Fibroblast of lung (primary cell): ENCODE results near the gene SLC6A8. TPM values are rescaled to one million over a fixed set of nuclear protein-coding genes. Genes with fewer than 3 reads are reported as not detected.
"Not testable (repeated sequence)": the region's sequence is repeated elsewhere in the genome, so short reads cannot be mapped to it uniquely, and the experiment has no call there.

Source experiments
- DNase-seq, 2 donors: peaks; one replicate each; pipeline versions ENCODE4 v3.0.0 to v3.0.0-alpha.2; 2010; ENCODE audit warnings: low read depth in 2 of 2
- H2AFZ ChIP-seq: 2 replicates; pipeline ENCODE4 v1.5.1; 2012; ENCODE audit warnings: low read length, control low read depth, inconsistent platforms
- H3K27ac ChIP-seq: 2 replicates; pipeline ENCODE4 v1.5.1; 2011; ENCODE audit warnings: low read length, control low read depth; ENCODE audit not compliant: insufficient read depth
- H3K27me3 ChIP-seq: 2 replicates; pipeline ENCODE4 v1.5.1; 2011; ENCODE audit warnings: mild to moderate bottlenecking, low read length; ENCODE audit not compliant: control insufficient read depth, insufficient read depth
- H3K36me3 ChIP-seq: 2 replicates; pipeline ENCODE4 v1.5.1; 2011; ENCODE audit warnings: low read length; ENCODE audit not compliant: control insufficient read depth, insufficient read depth
- H3K4me1 ChIP-seq: 2 replicates; pipeline ENCODE4 v1.5.1; 2011; ENCODE audit warnings: low read length; ENCODE audit not compliant: control insufficient read depth, insufficient read depth; ENCODE audit errors: extremely low read depth
- H3K4me2 ChIP-seq: 2 replicates; pipeline ENCODE4 v1.5.1; 2011; ENCODE audit warnings: low read length, control low read depth; ENCODE audit not compliant: insufficient read depth; ENCODE audit errors: extremely low read depth
- H3K4me3 ChIP-seq, 4 experiments: fragments of 200-600 bp in 1 of 4; sonication (generic) in 1 of 4; replicated peaks in 1 of 4; 2 replicates each; pipeline ENCODE4 v1.5.1; 2011 to 2016; ENCODE audit warnings: low read length in 4 of 4, low read depth in 3 of 4, mild to moderate bottlenecking in 3 of 4, control low read depth in 2 of 4, inconsistent platforms in 1 of 4, mixed read lengths in 1 of 4; ENCODE audit not compliant: insufficient read depth in 1 of 4; ENCODE audit errors: control extremely low read depth in 1 of 4
- H3K79me2 ChIP-seq: 2 replicates; pipeline ENCODE4 v1.5.1; 2012; ENCODE audit warnings: mild to moderate bottlenecking, low read length, inconsistent platforms; ENCODE audit not compliant: control insufficient read depth, insufficient read depth
- H3K9ac ChIP-seq: 2 replicates; pipeline ENCODE4 v1.5.1; 2011; ENCODE audit warnings: mild to moderate bottlenecking, low read length, control low read depth; ENCODE audit not compliant: insufficient read depth
- H3K9me3 ChIP-seq: 2 replicates; pipeline ENCODE4 v1.5.1; 2012; ENCODE audit warnings: low read depth, low read length; ENCODE audit not compliant: control insufficient read depth, insufficient read depth
- H4K20me1 ChIP-seq: 2 replicates; pipeline ENCODE4 v1.5.1; 2011; ENCODE audit warnings: low read length; ENCODE audit not compliant: control insufficient read depth, insufficient read depth; ENCODE audit errors: extremely low read depth
- CTCF ChIP-seq, 2 donors: IDR thresholded peaks in 1 of 2; conservative IDR thresholded peaks in 1 of 2; 1 replicate in 1 of 2; 2 replicates in 1 of 2; pipeline ENCODE4 v1.5.1; 2011 to 2012; ENCODE audit warnings: low read length in 2 of 2, control low read depth in 1 of 2, inconsistent platforms in 1 of 2, low read depth in 1 of 2, mild to moderate bottlenecking in 1 of 2
- EZH2 ChIP-seq: IDR thresholded peaks from 2 replicates; pipeline ENCODE4 v1.5.1; 2012; ENCODE audit warnings: low read length, control low read depth, mild to moderate bottlenecking; ENCODE audit errors: missing control alignments
- polyA plus RNA-seq, 2 donors: library from polyadenylated mRNA; depleted of rRNA in 1 of 2; stranded (reverse) in 1 of 2; unstranded in 1 of 2; fragments of >200 nt; gene quantifications; 2 replicates each; pipeline ENCODE4 v1.2.1, GENCODE V29; 2011 to 2012; ENCODE audit warnings: missing spikeins in 1 of 2
- total RNA-seq: library from RNA; depleted of rRNA; stranded (reverse); fragments of >200 nt; gene quantifications from 2 replicates; pipeline ENCODE4 v1.2.1, GENCODE V29; 2014

The SLC6A8 gene
- total and polyA plus RNA-seq, 2 donors (not counting 1 experiment from before 2014, with no cell fraction given), result 7.7 to 11.1 TPM

- Histone ChIP-seq H3K4me3 (peak overlapping the region in 1 of 4 experiments; percentile 38), H2AFZ (no peak overlapping the region), H3K9ac (no peak overlapping the region), H3K27me3 (no peaks in the 10 kb centered on the region), H3K79me2 (peaks cover 9% of the 10 kb centered on the region), H3K36me3 (no peaks in the 10 kb centered on the region), H3K27ac (peak overlapping the region; percentile 71), H3K4me1 (peaks cover 10% of the 10 kb centered on the region), H4K20me1 (no peaks in the 10 kb centered on the region), H3K4me2 (peak overlapping the region; percentile 64), H3K9me3 (no peaks in the 10 kb centered on the region)
- TF ChIP-seq CTCF (conservative IDR thresholded peaks at IDR 0.05 in 1 of 2, IDR thresholded peaks at IDR 0.05 in 1 of 2; ENCODE audit: low read depth in 1 of 2, low read length in 2 of 2) (no peak), EZH2 (no peak)
- DNase-seq, result peak; percentile 22 to 24
Measured at GRCh38 chrX:153727123-153727931, 39.6 kb downstream of the SLC6A8 start.

- no peak overlapping the region for H2AFZ ChIP-seq
- no peak for DNase-seq
- TF ChIP-seq EZH2 (no peak), CTCF (conservative IDR thresholded peaks at IDR 0.05 in 1 of 2, IDR thresholded peaks at IDR 0.05 in 1 of 2; ENCODE audit: low read depth in 1 of 2, low read length in 2 of 2) (no peak)
- peaks cover 2% of the 10 kb centered on the region for H3K79me2 ChIP-seq
- H3K9ac ChIP-seq, result no peak overlapping the region
- no peak overlapping the region for H3K4me2 ChIP-seq
- H3K27me3 ChIP-seq, result no peaks in the 10 kb centered on the region
- no peaks in the 10 kb centered on the region for H4K20me1 ChIP-seq
- H3K9me3 ChIP-seq, result no peaks in the 10 kb centered on the region
- no peak overlapping the region for H3K4me3 ChIP-seq
- H3K36me3 ChIP-seq, result no peaks in the 10 kb centered on the region
- H3K27ac ChIP-seq, result no peak overlapping the region
- peaks cover 10% of the 10 kb centered on the region for H3K4me1 ChIP-seq
Measured at GRCh38 chrX:153728095-153728494, 40.4 kb downstream of the SLC6A8 start.

- H3K27me3 ChIP-seq, result no peaks in the 10 kb centered on the region
- no peak overlapping the region for H3K4me3 ChIP-seq
- DNase-seq, result no peak
- H3K79me2 ChIP-seq, result no peaks in the 10 kb centered on the region
- H3K4me1 ChIP-seq, result peaks cover 10% of the 10 kb centered on the region
- H3K9me3 ChIP-seq, result no peaks in the 10 kb centered on the region
- TF ChIP-seq EZH2, result no peak
- TF ChIP-seq CTCF (conservative IDR thresholded peaks at IDR 0.05 in 1 of 2, IDR thresholded peaks at IDR 0.05 in 1 of 2; ENCODE audit: low read depth in 1 of 2, low read length in 2 of 2), result no peak
- no peak overlapping the region for H3K9ac ChIP-seq
- H3K27ac ChIP-seq, result no peak overlapping the region
- H3K4me2 ChIP-seq, result no peak overlapping the region
- no peaks in the 10 kb centered on the region for H3K36me3 ChIP-seq
- H4K20me1 ChIP-seq, result no peaks in the 10 kb centered on the region
- H2AFZ ChIP-seq, result no peak overlapping the region
Measured at GRCh38 chrX:153728951-153729631, 41.4 kb downstream of the SLC6A8 start.

DNA sequence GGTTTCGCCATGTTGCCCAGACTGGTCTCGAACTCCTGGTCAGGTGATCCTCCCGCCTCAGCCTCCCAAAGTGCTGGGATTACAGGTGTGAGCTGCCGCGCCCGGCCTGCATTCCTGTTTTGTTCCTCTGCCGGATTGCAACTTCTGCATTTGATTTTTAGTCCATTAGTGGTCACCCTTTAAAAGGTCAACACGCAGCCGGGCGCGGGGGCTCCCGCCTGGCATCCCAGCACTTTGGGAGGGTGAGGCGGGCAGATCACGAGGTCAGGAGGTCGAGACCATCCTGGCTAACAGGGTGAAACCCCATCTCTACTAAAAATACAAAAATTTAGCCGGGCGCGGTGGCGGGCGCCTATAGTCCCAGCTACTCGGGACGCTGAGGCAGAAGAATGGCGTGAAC, 42.4 kb downstream of the SLC6A8 start:
- not testable (repeated sequence) for H3K9ac ChIP-seq, H3K4me2 ChIP-seq, H3K9me3 ChIP-seq, H3K27ac ChIP-seq, H4K20me1 ChIP-seq, H3K4me3 ChIP-seq, H3K79me2 ChIP-seq, H3K27me3 ChIP-seq, H2AFZ ChIP-seq, DNase-seq, H3K36me3 ChIP-seq
- H3K4me1 ChIP-seq, result peaks cover 10% of the 10 kb centered on the region
